Activated naive CD4-positive, alpha-beta T cell (primary cell): ENCODE results near the gene B3GNT3.
"Not testable (repeated sequence)": the region's sequence is repeated elsewhere in the genome, so short reads cannot be mapped to it uniquely, and the experiment has no call there.

Source experiments
- DNase-seq, 4 experiments: peaks; one replicate each; lab custom pipeline; 2025; lab: John Stamatoyannopoulos, UW

Gene B3GNT3

DNA sequence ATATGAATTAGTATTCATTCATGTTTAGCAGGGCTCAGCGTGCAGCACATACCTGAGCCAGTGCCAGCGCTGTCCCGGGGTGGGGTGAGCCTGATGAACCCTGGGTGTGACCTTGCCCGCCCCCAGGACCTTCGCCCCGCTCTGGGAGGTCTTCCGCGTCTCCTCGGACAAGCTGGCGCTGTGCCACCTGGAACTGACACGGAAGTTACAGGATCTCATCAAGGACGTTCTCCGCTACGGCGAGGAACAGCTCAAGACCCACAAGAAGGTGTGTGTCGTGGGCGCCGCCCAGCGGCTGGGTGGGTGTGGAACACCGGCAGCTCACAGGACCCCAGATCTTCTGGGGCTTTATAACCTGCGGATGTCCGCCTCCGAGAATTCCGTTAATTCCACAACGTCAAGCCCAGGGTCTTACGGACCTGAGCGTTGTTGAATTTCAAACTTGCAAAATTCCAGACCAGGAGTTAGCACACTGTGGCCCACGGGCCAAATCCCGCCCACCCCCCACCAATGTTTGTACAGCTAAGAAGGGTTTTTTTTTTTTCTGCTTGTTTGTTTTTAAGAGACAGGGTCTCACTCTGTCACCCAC lies 28.3 kb upstream of the B3GNT3 start:
- DNase-seq, result peak in 1 of 4 experiments; percentile 41

DNA sequence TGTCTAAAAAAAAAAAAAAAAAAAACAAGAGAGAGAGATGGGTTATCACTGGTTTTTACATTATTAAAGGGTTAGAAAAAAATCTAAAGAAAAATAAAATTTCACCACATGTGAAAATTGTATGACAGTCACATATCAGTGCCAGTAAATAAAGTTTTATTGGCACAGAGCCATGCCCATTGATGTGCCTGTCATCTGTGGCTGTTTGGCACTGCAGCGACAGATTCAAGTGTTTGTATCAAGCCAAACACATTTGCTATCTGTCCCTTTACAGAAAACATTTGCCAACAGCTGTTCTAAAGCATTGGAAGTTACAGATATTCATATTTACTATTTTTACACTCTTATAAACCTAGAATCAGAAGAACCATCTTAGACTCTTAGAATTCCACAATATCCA lies 27.4 kb upstream of the B3GNT3 start:
- DNase-seq, result no peak

DNA sequence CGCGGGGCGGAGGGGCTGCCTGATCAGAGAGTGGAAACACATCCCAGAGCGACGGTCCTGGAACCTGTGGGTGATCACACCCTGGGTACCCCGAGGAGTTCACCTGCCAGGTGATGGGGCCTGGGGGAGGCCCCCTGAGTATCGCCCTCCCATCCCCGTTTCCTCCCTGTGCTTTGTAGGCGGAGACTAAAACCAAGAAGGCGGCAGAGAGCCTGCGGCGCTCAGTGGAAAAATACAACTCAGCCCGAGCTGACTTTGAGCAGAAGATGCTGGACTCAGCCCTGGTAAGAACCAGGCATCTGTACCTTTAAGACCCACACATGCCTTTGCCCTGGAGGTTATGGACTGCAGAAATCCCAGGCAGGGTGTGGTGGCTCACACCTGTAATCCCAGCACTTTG lies 24.3 kb upstream of the B3GNT3 start:
- no peak for DNase-seq

DNA sequence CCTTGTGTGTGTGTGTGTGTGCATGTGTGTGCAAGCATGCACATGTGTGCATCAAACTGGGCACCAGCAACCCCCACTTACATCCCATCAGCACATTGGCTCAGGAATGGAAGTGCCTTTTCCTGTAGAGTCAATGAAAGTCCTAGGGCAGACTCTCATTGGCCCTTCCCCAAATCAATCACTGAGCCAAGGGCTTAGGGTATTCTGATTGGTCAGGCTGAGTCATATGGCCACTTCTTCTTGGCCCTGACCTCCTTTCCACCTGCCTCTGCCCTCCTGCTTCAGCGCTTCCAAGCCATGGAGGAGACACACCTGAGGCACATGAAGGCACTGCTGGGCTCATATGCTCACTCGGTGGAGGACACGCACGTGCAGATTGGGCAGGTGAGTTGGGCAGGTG lies 22.8 kb upstream of the B3GNT3 start:
- DNase-seq, result no peak

DNA sequence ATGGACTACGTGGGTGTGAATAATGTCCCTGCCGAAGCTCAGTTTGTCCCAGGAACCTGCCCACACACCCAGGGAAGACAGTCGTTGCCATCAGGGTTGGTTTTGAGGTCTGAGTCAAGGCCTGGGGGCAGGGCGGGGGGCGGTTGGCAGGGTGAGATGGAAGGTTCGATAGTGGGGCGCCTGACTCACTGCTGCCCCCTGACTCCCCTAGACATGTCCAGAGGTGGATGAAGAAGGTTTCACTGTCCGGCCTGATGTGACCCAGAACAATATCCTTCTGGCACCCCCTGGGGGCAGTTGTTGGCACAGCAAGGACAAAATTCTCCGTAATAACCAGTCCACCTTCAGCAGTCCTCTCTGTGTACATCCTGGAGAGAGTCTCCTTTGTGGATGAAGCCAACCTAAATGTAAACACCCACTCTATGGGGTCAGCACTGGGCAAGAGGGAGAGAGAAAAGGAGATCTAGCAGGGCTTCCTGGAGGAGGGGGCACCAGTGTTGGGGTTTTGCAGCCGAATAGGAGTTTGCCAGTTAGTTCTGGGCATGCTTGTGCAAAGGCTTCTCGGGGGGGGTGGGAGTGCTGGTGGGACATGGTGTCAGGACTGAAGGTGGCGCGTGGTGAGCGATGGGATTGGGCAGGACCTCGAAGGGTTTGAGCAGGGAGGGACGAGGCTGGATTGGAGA lies 19.6 kb upstream of the B3GNT3 start:
- peak in 1 of 4 experiments; percentile 21 for DNase-seq

DNA sequence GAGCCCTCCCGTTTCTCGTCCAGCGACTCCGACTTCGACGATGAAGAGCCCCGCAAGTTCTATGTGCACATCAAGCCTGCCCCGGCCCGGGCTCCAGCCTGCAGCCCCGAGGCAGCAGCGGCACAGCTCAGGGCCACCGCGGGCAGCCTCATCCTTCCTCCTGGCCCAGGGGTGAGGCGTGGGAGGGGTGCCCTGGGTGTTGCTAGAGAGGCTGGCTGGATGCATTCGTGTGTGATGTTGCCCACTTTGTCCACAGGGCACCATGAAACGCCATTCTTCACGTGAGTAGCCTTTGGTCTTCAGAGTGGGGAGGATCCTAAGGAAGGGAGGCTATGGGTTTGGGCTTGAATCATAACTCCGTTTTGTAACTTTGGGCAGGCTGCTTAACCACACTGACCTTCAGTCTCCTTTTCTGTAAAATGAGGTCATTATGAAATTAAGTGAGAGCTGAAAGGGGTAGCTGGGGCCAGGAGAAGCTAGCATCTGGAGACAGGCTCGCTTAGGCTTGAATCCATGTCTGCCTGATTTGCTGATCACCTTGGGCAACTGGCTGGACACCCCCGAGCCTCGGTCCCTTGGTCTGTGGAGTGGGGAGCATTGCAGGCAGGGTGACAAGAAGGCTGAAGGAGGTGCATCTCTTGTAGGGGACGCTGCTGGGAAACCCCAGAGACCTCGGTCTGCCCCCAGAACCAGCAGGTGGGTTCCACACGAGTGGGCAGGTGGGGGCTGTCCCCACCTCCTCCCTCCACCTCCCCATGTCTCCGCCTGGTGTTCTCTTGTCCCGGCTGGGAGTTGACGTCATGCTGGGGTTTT lies 18.7 kb upstream of the B3GNT3 start:
- DNase-seq, result no peak

DNA sequence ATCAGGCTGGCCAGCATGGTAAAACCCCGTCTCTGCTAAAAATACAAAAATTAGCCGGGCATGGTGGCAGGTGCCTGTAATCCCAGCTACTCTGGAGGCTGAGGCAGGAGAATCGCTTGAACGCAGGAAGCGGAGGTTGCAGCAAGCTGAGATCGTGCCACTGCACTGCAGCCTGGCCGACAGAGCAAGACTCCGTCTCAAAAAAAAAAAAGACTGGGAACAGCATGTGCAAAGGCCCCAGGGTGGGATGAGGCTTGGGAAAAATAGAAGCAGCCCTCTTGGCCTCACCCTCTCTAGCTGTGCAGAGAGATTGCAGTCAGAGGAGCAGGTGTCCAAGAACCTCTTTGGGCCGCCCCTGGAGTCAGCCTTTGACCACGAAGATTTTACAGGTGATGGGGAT lies 17.1 kb upstream of the B3GNT3 start:
- DNase-seq, result not testable (repeated sequence)

DNA sequence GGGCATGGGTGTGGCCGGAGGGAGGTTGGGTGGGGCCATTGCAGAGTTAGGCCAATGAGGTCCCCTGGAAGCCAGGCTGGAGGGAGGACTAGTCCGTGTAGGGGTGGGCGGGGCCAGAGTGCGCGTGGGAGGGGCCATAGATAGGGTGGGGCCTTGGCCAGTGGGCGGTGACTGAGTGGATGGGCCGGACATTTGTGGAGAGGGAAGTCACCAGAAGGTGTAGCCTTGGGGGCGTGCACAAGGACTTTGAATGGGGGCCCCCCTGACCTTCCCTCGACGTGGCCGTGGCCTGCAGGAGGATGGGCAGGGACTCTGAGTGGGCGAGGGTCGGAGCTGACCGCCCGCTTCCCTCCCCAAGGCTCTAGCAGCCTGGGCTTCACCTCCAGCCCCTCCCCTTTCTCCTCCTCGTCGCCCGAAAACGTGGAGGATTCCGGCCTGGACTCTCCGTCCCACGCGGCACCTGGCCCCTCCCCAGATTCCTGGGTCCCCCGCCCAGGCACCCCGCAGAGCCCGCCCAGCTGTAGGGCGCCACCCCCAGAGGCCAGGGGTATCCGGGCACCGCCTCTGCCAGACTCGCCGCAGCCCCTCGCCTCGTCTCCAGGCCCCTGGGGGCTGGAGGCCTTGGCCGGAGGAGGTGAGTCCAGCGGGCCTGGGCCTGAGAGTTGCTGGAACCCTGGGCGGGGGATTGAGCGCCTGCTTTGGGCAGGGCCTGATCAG lies 16.5 kb upstream of the B3GNT3 start:
- peak in 1 of 4 experiments; percentile 23 for DNase-seq

DNA sequence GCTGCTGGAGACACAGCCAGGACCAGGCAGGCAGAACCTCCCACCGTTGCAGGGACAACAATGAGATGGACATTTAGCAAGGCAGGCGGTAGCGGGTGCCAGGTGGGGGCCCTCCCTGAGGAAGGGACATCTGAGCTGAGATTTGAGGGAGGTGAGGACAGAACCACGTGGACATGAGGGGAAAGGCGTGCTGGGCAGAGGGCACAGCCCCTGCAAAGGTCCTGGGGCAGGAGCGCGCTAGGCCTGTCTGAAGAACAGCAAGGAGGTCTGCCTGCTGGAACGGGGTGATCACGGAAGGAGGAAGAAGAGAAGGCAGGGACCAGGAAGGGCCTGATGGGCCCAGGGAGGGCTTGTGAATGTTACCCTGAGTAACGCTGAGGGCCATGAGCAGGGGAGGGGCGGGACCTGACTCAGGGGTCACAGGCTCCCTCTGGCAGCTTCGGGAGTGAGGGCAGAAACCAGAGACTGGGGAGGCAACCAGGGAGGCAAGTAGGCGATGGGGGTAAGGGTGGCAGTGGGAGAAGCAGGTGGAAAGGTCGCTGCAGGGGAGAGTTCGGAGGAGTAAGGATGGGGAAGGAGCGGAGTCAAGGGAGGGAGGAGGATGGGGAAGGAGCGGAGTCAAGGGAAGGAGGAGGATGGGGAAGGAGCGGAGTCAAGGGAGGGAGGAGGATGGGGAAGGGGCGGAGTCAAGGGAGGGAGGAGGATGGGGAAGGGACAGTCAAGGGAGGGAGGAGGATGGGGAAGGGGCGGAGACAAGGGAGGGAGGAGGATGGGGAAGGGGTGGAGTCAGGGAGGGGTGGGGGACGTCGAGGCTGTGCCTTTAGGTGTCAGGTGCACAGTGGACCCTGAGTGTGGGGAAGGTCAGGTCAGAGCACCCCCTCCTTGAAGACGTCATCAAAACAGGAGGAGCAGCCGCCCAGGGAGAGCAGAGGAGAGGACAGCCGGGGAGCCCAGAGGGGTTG lies 15.7 kb upstream of the B3GNT3 start:
- DNase-seq, result no peak

DNA sequence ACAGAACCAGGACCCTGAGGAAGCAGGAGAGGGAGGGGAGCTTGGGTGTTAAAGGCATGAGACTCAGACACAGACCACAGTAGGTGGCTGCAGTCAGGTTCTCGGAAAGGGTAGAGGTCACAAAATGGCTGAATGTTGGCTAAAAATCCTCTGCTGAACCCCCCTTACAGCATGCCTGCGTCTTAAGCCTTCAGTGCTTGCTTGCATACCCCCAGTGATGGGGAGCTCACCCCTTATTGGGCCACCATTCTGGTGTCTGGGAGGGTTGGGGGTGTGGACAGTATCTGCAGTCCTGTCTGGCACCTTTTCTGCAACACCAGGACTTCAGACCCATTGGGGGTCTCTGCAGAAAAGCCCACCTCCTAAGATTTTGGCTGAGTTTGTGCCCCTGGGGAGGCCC lies 14.2 kb upstream of the B3GNT3 start:
- no peak for DNase-seq

DNA sequence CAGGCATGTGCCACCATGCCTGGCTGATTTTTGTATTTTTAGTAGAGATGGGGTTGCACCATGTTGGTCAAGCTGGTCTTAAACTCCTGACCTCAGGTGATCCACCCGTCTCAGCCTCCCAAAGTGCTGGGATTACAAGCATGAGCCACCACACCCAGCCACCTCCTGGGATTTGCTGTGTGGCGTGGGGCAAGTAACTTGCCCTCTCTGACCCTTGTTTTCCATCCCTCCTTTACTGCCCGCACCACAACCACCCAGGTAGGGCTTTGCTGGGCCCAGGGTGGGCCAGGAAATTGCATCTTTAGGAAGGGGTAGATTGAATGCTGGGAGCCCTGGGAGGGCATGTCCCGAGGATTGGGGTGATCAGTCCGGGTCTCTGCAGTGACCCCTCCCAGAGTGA lies 11.2 kb upstream of the B3GNT3 start:
- not testable (repeated sequence) for DNase-seq

DNA sequence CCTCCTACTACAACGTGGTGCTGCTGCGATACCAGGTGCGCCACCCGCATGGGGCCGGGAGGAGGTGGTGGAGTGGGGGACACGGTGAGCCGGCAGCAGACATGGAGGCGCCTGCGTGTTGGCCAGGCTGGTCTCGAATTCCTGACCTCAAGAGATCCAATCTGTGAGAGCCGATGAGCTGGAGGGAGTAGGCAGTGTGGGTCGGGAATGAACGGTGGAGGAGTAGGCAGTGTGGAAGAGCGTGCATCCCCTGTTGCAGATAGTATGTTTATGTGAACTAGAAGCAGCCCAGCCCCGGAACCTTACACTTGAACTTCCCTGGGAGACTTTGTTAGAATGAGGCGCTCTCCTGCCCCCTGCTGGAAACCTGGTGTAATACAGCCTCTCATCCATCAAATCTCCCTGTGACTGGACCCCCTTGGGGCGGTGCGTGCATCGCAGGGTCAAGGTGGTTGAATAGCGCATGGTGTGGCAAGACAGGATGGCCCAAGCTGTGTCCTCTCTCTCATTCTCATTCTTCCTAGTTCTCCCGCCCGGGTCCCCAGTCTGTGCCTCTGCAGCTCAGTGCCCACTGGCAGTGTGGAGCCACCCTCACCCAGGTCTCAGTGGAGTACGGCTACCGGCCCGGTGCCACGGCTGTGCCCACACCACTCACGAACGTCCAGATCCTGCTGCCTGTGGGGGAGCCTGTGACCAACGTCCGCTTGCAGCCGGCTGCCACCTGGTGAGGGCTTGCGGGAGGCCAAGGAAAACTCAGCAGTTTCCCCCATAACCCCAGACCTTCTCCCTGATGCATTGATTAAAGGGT lies 10.5 kb upstream of the B3GNT3 start:
- DNase-seq, result peak; percentile 37 to 69 (median 48)

DNA sequence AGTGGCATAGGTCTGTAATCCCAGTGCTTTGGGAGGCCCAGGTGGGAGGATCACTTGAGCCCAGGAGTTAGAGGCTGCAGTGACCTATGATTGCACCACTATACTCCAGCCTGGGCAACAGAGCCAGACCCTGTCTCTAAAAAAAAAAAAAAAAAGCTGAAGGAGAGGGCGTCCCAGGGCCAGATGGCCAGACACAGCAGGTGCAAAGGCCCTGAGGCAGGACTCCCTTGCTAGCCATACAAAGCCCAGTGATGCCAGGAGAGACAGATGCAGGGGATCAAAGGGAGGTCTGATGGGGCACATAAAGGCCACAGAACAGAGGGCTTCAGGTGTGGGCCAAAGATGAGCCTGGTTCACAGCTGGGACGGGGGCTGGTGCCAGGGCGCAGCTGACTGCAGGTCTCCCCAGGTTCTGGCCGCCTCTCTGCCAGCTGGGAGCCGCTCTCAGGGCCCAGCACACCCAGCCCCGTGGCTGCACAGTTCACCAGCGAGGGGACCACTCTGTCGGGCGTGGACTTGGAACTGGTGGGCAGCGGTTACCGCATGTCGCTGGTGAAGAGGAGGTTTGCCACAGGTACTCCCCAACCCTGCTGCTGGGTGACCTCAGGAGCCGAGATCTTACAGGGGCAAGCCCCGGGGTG lies 7.5 kb upstream of the B3GNT3 start:
- DNase-seq, result no peak

DNA sequence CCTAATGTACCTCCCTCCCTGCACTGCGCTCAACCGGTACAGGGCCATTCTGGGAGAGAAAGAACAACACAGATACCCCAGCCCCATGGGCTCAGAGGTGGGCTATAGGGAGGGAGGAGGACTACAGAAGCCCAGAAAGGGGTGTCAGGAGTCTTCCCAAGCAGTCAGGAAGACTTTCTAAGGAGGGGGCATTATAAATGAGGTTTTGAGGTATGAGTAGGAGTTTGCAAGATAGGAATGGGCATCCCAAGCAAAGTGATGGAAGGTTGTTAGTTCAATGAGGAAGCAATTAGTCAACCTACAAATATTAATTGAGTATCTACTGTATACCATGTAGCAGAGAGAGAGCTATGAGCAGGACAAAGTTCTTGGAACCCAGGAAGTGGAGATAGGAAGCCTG lies 6.3 kb upstream of the B3GNT3 start:
- DNase-seq, result no peak

DNA sequence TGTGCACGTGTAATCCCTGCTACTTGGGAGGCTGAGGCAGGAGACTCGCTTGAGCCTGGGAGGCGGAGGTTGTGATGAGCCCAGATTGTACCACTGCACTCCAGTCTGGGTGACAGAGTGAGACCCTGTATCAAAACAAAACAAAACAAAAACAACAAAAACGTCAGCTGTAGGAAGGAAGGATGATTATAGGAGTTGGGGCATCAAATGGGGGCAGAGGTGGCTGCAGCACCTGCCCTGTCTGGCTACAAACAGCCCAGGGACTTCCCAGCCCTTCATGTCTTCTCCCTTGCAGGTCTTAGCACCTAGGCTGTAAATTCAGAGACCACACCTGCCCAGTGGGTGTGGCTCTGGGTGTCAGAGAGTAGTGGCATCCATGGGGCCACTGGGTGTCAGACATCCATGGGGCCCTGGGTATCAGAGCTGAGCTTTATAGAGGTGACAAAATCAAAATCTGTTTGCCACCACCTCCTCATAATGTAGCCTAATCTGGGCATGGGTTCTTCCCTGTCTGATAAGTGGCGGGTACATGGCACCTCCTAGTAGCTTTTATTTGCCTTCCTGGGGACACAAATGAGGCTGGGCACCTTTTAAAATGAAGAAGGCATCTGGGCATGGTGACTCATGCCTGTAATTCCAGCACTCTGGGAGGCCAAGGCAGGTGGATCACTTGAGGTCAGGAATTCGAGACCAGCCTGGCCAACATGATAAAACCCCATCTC lies 4.7 kb upstream of the B3GNT3 start:
- no peak for DNase-seq

- no peak for DNase-seq
These were observed 567 bp upstream of the B3GNT3 start for GRCh38 chr19:17794412-17794730.

DNA sequence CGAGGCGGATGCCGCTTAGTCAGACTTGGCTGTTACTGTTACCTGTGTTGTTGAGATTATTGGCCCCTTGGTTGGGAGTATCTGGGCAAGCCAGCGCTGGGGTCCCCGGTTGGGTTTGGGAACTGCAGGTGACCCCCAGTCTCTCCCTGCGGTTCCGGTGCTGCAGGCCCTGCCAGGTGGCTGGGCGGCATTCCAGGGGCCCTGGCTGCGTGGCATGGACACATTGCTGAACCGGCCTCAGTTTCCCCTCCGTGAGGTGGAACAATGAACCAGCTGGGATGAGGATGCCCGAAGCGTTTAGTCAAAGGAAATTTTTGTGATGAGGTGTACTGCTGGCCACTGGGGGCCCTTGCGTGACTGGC lies 538 bp downstream of the B3GNT3 start:
- no peak for DNase-seq

DNA sequence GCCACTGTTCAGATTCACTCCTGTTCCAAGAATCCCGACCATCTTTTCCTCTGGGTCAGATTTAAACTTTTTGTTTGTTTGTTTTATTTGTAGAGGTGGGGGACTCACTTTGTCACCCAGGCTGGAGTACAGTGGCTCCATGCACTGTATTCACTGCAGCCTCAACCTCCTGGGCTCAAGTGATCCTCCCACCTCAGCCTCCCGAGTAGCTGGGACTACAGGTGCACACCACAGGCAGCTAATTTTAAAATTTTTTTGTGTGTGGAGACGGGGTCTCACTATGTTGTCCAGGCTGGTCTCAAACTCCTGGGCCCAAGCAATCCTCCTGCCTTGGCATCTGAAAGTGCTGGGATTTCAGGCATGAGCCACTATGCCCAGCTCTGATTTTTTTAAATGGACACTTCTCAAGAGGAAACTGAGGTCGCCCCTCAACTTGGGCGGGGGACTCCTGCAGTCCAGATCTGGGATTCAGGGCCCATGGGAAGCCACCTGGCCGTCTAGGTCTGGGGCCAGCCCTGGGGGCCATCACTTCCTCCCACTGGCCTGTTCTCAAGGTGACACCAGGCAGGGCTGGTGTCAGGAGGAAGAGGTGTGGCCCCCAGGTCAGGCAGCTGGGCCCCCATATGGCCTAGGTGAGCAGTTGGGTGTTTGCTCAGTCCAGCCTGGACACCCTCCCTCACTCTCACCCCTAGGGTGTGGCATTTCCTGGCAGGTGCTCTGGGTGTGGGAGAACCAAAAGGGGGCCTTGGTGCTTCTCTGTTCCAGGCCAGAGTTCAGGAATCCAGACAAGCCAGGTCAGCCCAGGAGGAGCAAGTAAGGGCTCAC lies 1.3 kb downstream of the B3GNT3 start:
- DNase-seq, result no peak
